Pericardium fibroblast (primary cell): ENCODE measurements around the gene TPM3. TPM values are rescaled to one million over a fixed set of nuclear protein-coding genes. Genes with fewer than 3 reads are reported as not detected.

Source experiments
- total RNA-seq: library from RNA; depleted of rRNA; stranded (reverse); fragments of >200 nt; gene quantifications from 2 replicates; pipeline ENCODE4 v1.2.3, GENCODE V29; 2015

The TPM3 gene
- total RNA-seq: 221 and 362 TPM in 2 replicates

DNA sequence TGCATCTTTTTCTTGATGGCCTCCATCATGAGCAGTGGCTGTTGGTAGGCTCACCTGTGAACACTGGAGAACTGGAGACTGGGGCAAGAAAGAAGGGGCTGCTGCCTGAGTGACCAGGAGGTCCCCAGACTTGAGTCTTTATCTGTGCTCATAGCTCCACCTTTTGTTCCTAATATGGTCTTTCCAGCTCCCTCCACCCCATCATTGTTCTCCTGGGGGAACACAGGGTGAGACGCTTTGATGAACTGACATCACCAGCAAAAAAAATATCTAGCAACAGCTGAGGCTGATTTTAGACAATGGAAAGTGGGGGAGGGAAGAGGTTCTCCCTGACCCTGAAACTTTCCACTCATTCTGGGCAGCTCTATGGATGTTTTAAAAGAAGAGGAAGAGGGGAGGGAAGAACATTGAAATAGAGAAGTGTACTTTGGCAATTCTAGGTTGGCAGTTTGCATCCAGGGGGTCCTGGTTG lies at the start of gene TPM3:
Gene TPM3 (minus strand): TSS at position 111 of the 472 bp plus-strand sequence. CDS start 82 bp downstream, at position 29.

DNA sequence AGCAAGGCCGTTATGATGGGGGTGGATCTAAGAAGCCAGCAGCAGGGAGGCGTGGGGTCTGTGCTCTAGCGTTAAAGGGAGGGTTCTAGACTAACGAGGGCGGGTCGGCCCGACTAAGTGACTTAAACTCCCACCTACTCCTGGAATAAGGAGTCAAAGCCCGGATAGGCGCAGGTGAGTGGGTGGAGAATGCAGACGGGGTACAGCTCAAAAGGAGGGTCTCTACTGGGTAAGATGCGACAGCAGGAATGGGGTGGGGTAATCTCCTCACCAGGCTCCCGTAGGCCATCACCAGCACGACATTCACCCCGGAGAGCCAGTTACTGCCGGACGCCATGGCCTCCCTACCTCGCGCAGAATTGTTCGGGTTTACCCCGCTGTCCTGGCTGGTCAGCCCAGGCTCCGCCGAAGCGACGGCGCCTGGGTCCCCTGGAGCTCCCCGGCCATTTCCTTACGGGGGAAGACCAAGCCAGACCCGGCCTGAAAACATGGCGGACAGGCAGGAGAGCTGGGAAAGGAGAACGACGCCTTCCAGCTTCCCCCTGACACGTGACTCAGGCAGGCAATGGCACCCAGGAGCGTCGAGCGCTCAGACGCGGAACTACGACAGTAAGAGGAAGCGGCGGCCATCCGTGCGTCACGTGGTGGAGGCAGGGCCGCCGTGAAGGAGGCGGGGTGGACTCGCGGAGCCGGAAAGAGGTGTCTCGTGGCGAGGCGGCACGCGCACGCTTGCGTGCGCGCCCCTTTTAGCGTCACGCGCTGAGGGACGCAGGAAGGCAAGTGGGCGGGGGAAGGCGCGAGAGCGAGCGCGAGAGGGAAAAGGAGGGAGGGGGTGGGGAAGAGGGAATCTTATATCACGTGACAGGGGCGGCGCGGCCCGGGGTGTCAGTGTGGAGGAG lies 28.4 kb upstream of the TPM3 start, which contains the start of gene UBAP2L:
Gene UBAP2L (plus strand): TSS at position 885 of the 899 bp plus-strand sequence. CDS start 4,169 bp downstream, outside the sequence.

DNA sequence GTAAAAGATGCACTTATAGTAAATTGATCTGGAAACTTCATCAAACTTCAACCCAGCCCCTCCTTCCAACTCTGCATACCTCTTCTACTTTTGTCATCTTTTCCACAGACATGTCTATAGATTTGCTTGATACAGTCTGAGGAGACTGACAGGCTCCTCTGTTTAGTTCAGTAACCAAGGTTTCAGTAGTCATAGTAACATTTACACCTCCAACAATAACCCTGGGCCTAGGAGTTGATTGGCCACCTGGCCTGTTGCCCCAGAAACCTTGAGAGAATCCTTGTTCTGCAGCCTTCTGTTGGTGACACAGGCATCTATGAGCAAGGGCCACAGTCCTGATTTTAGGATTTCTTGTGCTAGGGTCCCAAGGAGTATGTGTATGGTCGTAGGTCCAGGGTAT lies 14.3 kb upstream of the TPM3 start, which contains the start of gene CFAP141:
Gene CFAP141 (minus strand): TSS at position 138 of the 400 bp plus-strand sequence. CDS start 26 bp downstream, at position 112.

DNA sequence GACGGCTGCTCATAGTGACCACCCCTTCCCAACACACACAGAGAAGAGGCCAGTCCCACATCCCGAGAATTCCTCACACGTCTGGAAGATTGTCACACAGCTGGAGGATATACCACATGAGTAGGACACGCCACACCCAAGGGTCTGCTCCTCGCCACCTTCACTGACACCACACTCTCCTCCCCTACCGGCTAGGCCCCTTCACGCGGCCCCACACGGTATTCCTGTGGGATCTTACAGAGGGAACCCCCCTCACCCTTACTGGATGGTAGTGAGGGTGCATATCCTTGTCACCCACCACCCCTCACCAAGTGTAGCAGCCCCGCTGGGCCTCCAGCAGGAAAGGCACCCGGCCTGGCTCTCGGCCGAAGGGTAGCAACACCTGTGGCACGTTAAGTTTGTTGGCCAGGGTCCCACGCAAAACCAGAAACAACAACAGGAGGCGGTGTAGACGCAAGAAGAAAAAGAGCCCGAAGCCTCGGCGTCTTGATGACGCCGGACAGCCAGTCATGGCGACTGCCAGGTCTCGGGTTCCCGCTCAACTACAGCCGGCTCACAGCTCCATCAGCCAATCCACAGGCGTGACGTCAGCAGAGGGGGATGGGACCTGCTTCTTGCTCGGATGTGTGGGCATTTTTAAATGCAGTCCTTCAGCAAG lies 37.2 kb downstream of the TPM3 start, which contains the start of gene NUP210L:
Gene NUP210L (minus strand): TSS at position 540 of the 658 bp plus-strand sequence.

Other genes with a start within 250 kb of the TPM3 start
- gene DENND4B, start 245.4 kb downstream of the TPM3 start, total RNA-seq: 15.4 and 19.1 TPM in 2 replicates
- gene CRTC2, start 233.5 kb downstream of the TPM3 start, total RNA-seq: 9.9 and 13.7 TPM in 2 replicates
- gene SLC39A1, start 228.6 kb downstream of the TPM3 start, total RNA-seq: 93.2 and 107 TPM in 2 replicates
- 6.3 and 14.1 TPM in 2 replicates for gene CREB3L4, start 224.2 kb downstream of the TPM3 start, total RNA-seq
- 288 and 332 TPM in 2 replicates for gene JTB, start 214.4 kb downstream of the TPM3 start, total RNA-seq
- 67.0 and 141 TPM in 2 replicates for gene RAB13, start 205.8 kb downstream of the TPM3 start, total RNA-seq
- gene RPS27, start 201.3 kb downstream of the TPM3 start, total RNA-seq: 4,128 and 5,291 TPM in 2 replicates
- gene NUP210L, start 37.0 kb downstream of the TPM3 start, total RNA-seq: under 0.01 TPM in 1 of 2 replicates, not detected in the other
- gene CFAP141, start 14.2 kb upstream of the TPM3 start, total RNA-seq: not detected in 2 replicates
- 60.5 and 66.3 TPM in 2 replicates for gene UBAP2L, start 28.9 kb upstream of the TPM3 start, total RNA-seq
- gene HAX1, start 80.5 kb upstream of the TPM3 start, total RNA-seq: 106 and 118 TPM in 2 replicates
- not detected in 2 replicates for gene AQP10, start 129.0 kb upstream of the TPM3 start, total RNA-seq
- 77.0 and 114 TPM in 2 replicates for gene ATP8B2, start 133.4 kb upstream of the TPM3 start, total RNA-seq
- gene IL6R, start 213.2 kb upstream of the TPM3 start, total RNA-seq: 3.9 and 9.3 TPM in 2 replicates